Stomach (tissue), 9 donors: ENCODE data around the gene UGT1A6. TPM values are rescaled to one million over a fixed set of nuclear protein-coding genes. Genes with fewer than 3 reads are reported as not detected.

Experiments
- DNase-seq, 2 donors: peaks; one replicate each; pipeline versions ENCODE4 v3.0.0 to v3.0.0-alpha.2; 2013 to 2019
- H3K27ac ChIP-seq, 5 donors: fragments of 200-600 bp in 4 of 5; sonication (generic) in 4 of 5; one replicate each; pipeline ENCODE4 v1.5.1; 2013 to 2019; ENCODE audit warnings: mild to moderate bottlenecking in 1 of 5, moderate library complexity in 1 of 5
- H3K27me3 ChIP-seq, 3 donors: fragments of 200-600 bp; sonication (generic); one replicate each; pipeline ENCODE4 v1.5.1; 2017 to 2019; ENCODE audit warnings: mixed run types in 1 of 3
- H3K36me3 ChIP-seq, 4 donors: fragments of 200-600 bp; sonication (generic); 1 replicate in 3 of 4; 2 replicates in 1 of 4; pipeline ENCODE4 v1.5.1; 2016 to 2019
- H3K4me1 ChIP-seq, 4 donors: fragments of 200-600 bp; sonication (generic); one replicate each; pipeline ENCODE4 v1.5.1; 2016 to 2019
- H3K4me3 ChIP-seq, 4 donors: fragments of 200-600 bp; sonication (generic) in 3 of 4; one replicate each; pipeline ENCODE4 v1.5.1; 2016 to 2019; ENCODE audit warnings: mild to moderate bottlenecking in 1 of 4
- H3K9me3 ChIP-seq, 4 donors: fragments of 200-600 bp; sonication (generic); one replicate each; pipeline ENCODE4 v1.5.1; 2016 to 2019
- EP300 ChIP-seq: sonication (generic); formaldehyde crosslinking; IDR thresholded peaks from one replicate; pipeline ENCODE4 v1.6.1; 2017; ENCODE audit warnings: antibody characterized with exemption
- POLR2A ChIP-seq, 4 donors: fragments of 450-650 bp; IDR thresholded peaks; one replicate each; pipeline ENCODE4 v1.6.1; 2016; ENCODE audit warnings: antibody characterized with exemption in 4 of 4, control low read depth in 2 of 4, mild to moderate bottlenecking in 1 of 4, moderate library complexity in 1 of 4
- POLR2AphosphoS5 ChIP-seq, 3 donors: sonication (generic); formaldehyde crosslinking; IDR thresholded peaks; one replicate each; pipeline ENCODE4 v1.6.1; 2016; ENCODE audit warnings: antibody characterized with exemption in 3 of 3
- WGBS, 5 donors: extraction: QIAGEN DNeasy Blood & Tissue Kit in 3 of 5; methylation state at CpG; one replicate each; pipeline versions ENCODE4 v1.1.5 to v1.1.7; 2013 to 2018; 5-methylcytosine and 5-hydroxymethylcytosine counted together
- intact Hi-C: fragments of 100-400 bp; cut with DNase I; formaldehyde crosslinking; loops from one replicate; pipeline ENCODE4 v1.15.1; 2023; ENCODE audit warnings: low total_unique reads
- polyA plus RNA-seq, 3 donors: library from polyadenylated mRNA; stranded (reverse); fragments of 200-250 nt; gene quantifications; one replicate each; pipeline ENCODE4 v1.2.3, GENCODE V29; 2013
- total RNA-seq, 5 donors: library from RNA; depleted of rRNA; stranded (reverse); fragments of >200 nt; gene quantifications; one replicate each; pipeline versions ENCODE4 v1.1.0 to v1.2.3, GENCODE V29; 2014 to 2016
- TF ChIP-seq, protein P1 (sequence below), 7 experiments: fragments of 450-650 bp in 4 of 7; fragments of 200-600 bp in 3 of 7; sonication (generic) in 3 of 7; IDR thresholded peaks; one replicate each; pipeline ENCODE4 v1.5.1; 2016 to 2019; ENCODE audit warnings: antibody characterized with exemption in 7 of 7, control low read depth in 2 of 7, mild to moderate bottlenecking in 1 of 7
- donor health status: healthy with polysubstance abuse.
- donor health status: Bipolar disorder and iron deficiency.
- donor health status: healthy.

The UGT1A6 gene
- total and polyA plus RNA-seq, 8 donors, result 3.5 to 184 (median 24.6) TPM

GRCh38 chr2:233756429-233757081 is 63.9 kb downstream of the UGT1A6 start:
- no peaks in the 10 kb centered on the region for H3K36me3 ChIP-seq
- no peaks in the 10 kb centered on the region for H3K27me3 ChIP-seq
- DNase-seq, result peak in 1 of 2 donors; percentile 23
- H3K4me1 ChIP-seq, result peaks cover 0 to 5% (median 0%) of the 10 kb centered on the region in 4 donors
- H3K27ac ChIP-seq, result no peak overlapping the region
- WGBS, 5 donors, result 27 to 55% (median 38%) methylated on average over 7 of the region's 7 CpGs
- peaks cover 0 to under 1% (median 0%) of the 10 kb centered on the region in 4 donors for H3K9me3 ChIP-seq
- H3K4me3 ChIP-seq, result no peak overlapping the region
- no peak for TF ChIP-seq POLR2A (IDR thresholded peaks at IDR 0.05)
- peak in 1 of 3 donors; percentile 12 for TF ChIP-seq POLR2AphosphoS5 (IDR thresholded peaks at IDR 0.05)
- intact Hi-C loops, result no loop called here

DNA sequence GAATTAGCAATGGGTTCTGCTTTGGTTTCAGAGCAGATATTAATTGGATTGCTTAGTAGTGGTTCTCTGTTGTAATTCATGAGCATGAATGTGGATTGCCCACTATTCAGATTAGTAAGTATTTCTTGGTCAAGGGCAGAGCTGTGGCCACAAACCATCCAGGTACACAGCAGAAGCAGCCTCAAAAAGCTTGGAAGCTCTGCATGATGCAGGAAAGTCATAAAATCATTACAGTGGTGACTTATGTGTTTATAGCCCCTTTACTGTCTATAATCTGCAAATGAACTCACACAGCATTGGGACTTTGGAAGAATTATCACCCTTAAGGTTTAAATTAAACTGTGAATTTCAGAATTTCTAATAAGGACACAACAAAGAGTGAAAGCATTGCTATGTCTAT is 65.5 kb downstream of the UGT1A6 start:
- DNase-seq, result no peak
- H3K27ac ChIP-seq, result no peak overlapping the region
- TF ChIP-seq POLR2A (IDR thresholded peaks at IDR 0.05), result no peak
- no peak for TF ChIP-seq EP300
- TF ChIP-seq, protein P1, sequence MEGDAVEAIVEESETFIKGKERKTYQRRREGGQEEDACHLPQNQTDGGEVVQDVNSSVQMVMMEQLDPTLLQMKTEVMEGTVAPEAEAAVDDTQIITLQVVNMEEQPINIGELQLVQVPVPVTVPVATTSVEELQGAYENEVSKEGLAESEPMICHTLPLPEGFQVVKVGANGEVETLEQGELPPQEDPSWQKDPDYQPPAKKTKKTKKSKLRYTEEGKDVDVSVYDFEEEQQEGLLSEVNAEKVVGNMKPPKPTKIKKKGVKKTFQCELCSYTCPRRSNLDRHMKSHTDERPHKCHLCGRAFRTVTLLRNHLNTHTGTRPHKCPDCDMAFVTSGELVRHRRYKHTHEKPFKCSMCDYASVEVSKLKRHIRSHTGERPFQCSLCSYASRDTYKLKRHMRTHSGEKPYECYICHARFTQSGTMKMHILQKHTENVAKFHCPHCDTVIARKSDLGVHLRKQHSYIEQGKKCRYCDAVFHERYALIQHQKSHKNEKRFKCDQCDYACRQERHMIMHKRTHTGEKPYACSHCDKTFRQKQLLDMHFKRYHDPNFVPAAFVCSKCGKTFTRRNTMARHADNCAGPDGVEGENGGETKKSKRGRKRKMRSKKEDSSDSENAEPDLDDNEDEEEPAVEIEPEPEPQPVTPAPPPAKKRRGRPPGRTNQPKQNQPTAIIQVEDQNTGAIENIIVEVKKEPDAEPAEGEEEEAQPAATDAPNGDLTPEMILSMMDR (IDR thresholded peaks at IDR 0.05), result no peak

DNA sequence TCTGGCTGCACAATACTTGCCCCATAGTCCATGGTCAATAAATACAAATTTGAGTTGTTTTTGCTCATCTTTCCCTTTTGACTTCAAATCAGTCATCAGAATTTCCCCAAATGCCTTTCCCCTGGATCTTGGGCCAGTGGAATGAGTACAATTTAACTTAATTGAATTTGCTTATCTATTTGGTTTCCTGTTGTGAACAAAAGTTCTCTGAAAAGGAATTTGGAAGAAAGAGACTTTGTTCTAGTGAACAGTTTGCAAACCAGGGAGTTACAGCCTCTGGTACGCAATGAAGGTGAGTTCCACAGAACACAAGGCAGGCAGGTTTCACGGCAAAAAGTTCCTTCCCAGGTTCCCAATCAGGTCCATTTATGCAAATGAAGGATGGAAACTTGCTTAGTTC is 66.2 kb downstream of the UGT1A6 start:
- intact Hi-C loops, result no loop called here
- Histone ChIP-seq H3K27me3 (no peaks in the 10 kb centered on the region), H3K27ac (no peak overlapping the region), H3K9me3 (no peaks in the 10 kb centered on the region), H3K4me3 (no peak overlapping the region), H3K36me3 (no peaks in the 10 kb centered on the region), H3K4me1 (peaks cover 0 to 5% (median 0%) of the 10 kb centered on the region in 4 donors)
- WGBS, 5 donors, result 85 to 95% (median 88%) methylated on average over 2 of the region's 2 CpGs
- TF ChIP-seq, protein P1 (IDR thresholded peaks at IDR 0.05), result no peak
- TF ChIP-seq POLR2A (IDR thresholded peaks at IDR 0.05) (no peak), EP300 (no peak), POLR2AphosphoS5 (IDR thresholded peaks at IDR 0.05) (no peak)
- no peak for DNase-seq

More for the DNA sequence above, 65.5 kb downstream of the UGT1A6 start:
- H3K36me3 ChIP-seq, result no peaks in the 10 kb centered on the region
- no peaks in the 10 kb centered on the region for H3K27me3 ChIP-seq
- H3K9me3 ChIP-seq, result no peaks in the 10 kb centered on the region
- no peak overlapping the region for H3K4me3 ChIP-seq
- peaks cover 0 to 5% (median 0%) of the 10 kb centered on the region in 4 donors for H3K4me1 ChIP-seq
- intact Hi-C loops, result no loop called here

DNA sequence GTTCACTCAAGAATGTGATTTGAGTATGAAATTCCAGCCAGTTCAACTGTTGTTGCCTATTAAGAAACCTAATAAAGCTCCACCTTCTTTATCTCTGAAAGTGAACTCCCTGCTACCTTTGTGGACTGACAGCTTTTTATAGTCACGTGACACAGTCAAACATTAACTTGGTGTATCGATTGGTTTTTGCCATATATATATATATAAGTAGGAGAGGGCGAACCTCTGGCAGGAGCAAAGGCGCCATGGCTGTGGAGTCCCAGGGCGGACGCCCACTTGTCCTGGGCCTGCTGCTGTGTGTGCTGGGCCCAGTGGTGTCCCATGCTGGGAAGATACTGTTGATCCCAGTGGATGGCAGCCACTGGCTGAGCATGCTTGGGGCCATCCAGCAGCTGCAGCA is 67.4 kb downstream of the UGT1A6 start, which contains the start of gene UGT1A1:
TSS of gene UGT1A1 (plus strand) at position 228 of the 400 bp plus-strand sequence. CDS start at position 246, 18 bp downstream.
- intact Hi-C loops, result no loop called here
- Histone ChIP-seq H3K9me3 (no peaks in the 10 kb centered on the region), H3K4me1 (peaks cover 0 to 5% (median 0%) of the 10 kb centered on the region in 4 donors), H3K27ac (no peak within 1 kb of the TSS), H3K36me3 (no peaks in the 10 kb centered on the region), H3K27me3 (no peaks in the 10 kb centered on the region), H3K4me3 (no peak within 1 kb of the TSS)
- 72 to 80% (median 77%) methylated on average over 6 of the region's 6 CpGs for WGBS, 5 donors
- peak in 1 of 2 donors; percentile 36 for DNase-seq
- TF ChIP-seq, protein P1 (IDR thresholded peaks at IDR 0.05), result no peak
- TF ChIP-seq EP300, result no peak
- TF ChIP-seq POLR2A (IDR thresholded peaks at IDR 0.05), result no peak
- TF ChIP-seq POLR2AphosphoS5 (IDR thresholded peaks at IDR 0.05), result no peak
